K562 (cell line): ENCODE results near the gene CELSR2. TPM values are rescaled to one million over a fixed set of nuclear protein-coding genes. Genes with fewer than 3 reads are reported as not detected.

ENCODE experiments used
- ATF1 ChIP-seq, 2 experiments: fragments of 450-650 bp in 1 of 2; IDR thresholded peaks; 2 replicates each; pipeline ENCODE4 v1.6.1; 2016; ENCODE audit warnings: missing compliant biosample characterization in 1 of 2, missing genetic modification characterization in 1 of 2
- CXXC5 ChIP-seq: fragments of 250-450 bp; sonication (Bioruptor Pico); IDR thresholded peaks from 2 replicates; pipeline ENCODE4 v1.8.0; 2022; ENCODE audit warnings: inconsistent platforms, mild to moderate bottlenecking, moderate library complexity
- EP300 ChIP-seq: IDR thresholded peaks from 2 replicates; pipeline ENCODE4 v1.6.1; 2012; ENCODE audit warnings: low read length, improper control_type of control experiment
- ESRRA ChIP-seq: fragments of 450-650 bp; IDR thresholded peaks from 2 replicates; pipeline ENCODE4 v1.6.1; 2014; ENCODE audit warnings: low read depth, mild to moderate bottlenecking, moderate library complexity, borderline replicate concordance
- NELFE ChIP-seq: IDR thresholded peaks from 2 replicates; pipeline ENCODE4 v1.6.1; 2011; ENCODE audit warnings: mild to moderate bottlenecking; ENCODE audit not compliant: insufficient read depth, insufficient read length
- NR1H2 ChIP-seq: sonication (generic); formaldehyde crosslinking; IDR thresholded peaks from 2 replicates; pipeline ENCODE4 v1.4.0; 2020; ENCODE audit warnings: mild to moderate bottlenecking, missing genetic modification reagents
- PCBP1 ChIP-seq: fragments of 200-400 bp; formaldehyde crosslinking; IDR thresholded peaks from 2 replicates; pipeline ENCODE4 v1.6.1; 2018; ENCODE audit warnings: mild to moderate bottlenecking, low read depth, low read length; ENCODE audit not compliant: poor library complexity, severe bottlenecking
- POLR3A ChIP-seq: IDR thresholded peaks from 2 replicates; pipeline ENCODE4 v1.6.1; 2011; ENCODE audit warnings: borderline replicate concordance, mild to moderate bottlenecking, moderate library complexity; ENCODE audit not compliant: insufficient read length, insufficient read depth; ENCODE audit errors: extremely low read depth
- RBM15 ChIP-seq: fragments of 200-400 bp; formaldehyde crosslinking; IDR thresholded peaks from 2 replicates; pipeline ENCODE4 v1.6.1; 2018; ENCODE audit warnings: mild to moderate bottlenecking, low read length, moderate library complexity; ENCODE audit not compliant: insufficient read depth
- SP1 ChIP-seq: sonication (generic); formaldehyde crosslinking; IDR thresholded peaks from 2 replicates; pipeline ENCODE4 v1.8.1; 2022; ENCODE audit warnings: mild to moderate bottlenecking, missing genetic modification reagents
- TBL1XR1 ChIP-seq, 2 experiments: IDR thresholded peaks; 2 replicates each; pipeline ENCODE4 v1.6.1; 2012; ENCODE audit warnings: improper control_type of control experiment in 2 of 2, low read length in 2 of 2, mild to moderate bottlenecking in 1 of 2
- TCF3 ChIP-seq: sonication (generic); formaldehyde crosslinking; IDR thresholded peaks from 2 replicates; pipeline ENCODE4 v1.4.0; 2020; ENCODE audit warnings: mild to moderate bottlenecking, missing genetic modification reagents
- ZEB2 ChIP-seq: fragments of 450-650 bp; IDR thresholded peaks from 2 replicates; pipeline ENCODE4 v1.6.1; 2016
- ZNF165 ChIP-seq: fragments of 250-450 bp; sonication (Bioruptor Pico); IDR thresholded peaks from 2 replicates; pipeline ENCODE4 v1.4.0; 2020; ENCODE audit warnings: borderline replicate concordance
- ZNF766 ChIP-seq: fragments of 200-800 bp; sonication (Bioruptor generic); conservative IDR thresholded peaks from 2 replicates; pipeline ENCODE4 v1.6.1; 2016; ENCODE audit warnings: missing genetic modification characterization, missing compliant biosample characterization
- polyA plus RNA-seq, 8 experiments: library from polyadenylated mRNA; depleted of rRNA in 4 of 8; stranded (reverse) in 5 of 8; unstranded in 3 of 8; fragments of >200 nt; fragmentation: Nextera tagmentation in 2 of 8; fragmentation: Illumina TruSeq in 1 of 8; extraction: Ambion mirVana in 2 of 8; extraction: Trizol in 1 of 8; gene quantifications; 2 replicates each; pipeline versions ENCODE4 v1.2.1 to v1.2.3, GENCODE V29; 2011 to 2014; ENCODE audit warnings: inconsistent platforms in 1 of 8, missing spikeins in 1 of 8
- total RNA-seq, 7 experiments: library from RNA; depleted of rRNA in 6 of 7; stranded (reverse); fragments of >200 nt in 6 of 7; fragmentation: Illumina TruSeq in 2 of 7; extraction: Trizol in 2 of 7; gene quantifications; 2 replicates each; pipeline versions ENCODE4 v1.2.1 to v1.2.3, GENCODE V29; 2011 to 2021; ENCODE audit warnings: low replicate concordance in 1 of 7
- TF ChIP-seq, protein P1 (sequence below), 2 experiments: IDR thresholded peaks; 2 replicates each; pipeline ENCODE4 v1.6.1; 2011; ENCODE audit warnings: borderline replicate concordance in 1 of 2, control low read depth in 1 of 2, low read depth in 1 of 2, low read length in 1 of 2, mild to moderate bottlenecking in 1 of 2, mixed read lengths in 1 of 2, moderate library complexity in 1 of 2; ENCODE audit not compliant: insufficient read depth in 1 of 2, insufficient read length in 1 of 2, poor library complexity in 1 of 2, severe bottlenecking in 1 of 2; ENCODE audit errors: extremely low read depth in 1 of 2
- TF ChIP-seq, protein P2 (sequence below), 2 experiments: fragments of 250-450 bp in 1 of 2; fragments of 450-650 bp in 1 of 2; sonication (Bioruptor Pico) in 1 of 2; IDR thresholded peaks; 2 replicates each; pipeline versions ENCODE4 v1.6.1 to v1.8.0; 2016 to 2021; ENCODE audit warnings: mild to moderate bottlenecking in 2 of 2, moderate library complexity in 2 of 2, missing compliant biosample characterization in 1 of 2, missing genetic modification characterization in 1 of 2
- TF ChIP-seq, protein P3 (sequence below): sonication (generic); formaldehyde crosslinking; IDR thresholded peaks from 2 replicates; pipeline ENCODE4 v1.8.0; 2022; ENCODE audit warnings: mild to moderate bottlenecking, low read depth, missing genetic modification reagents
- TF ChIP-seq, protein P4 (sequence below): sonication (generic); formaldehyde crosslinking; IDR thresholded peaks from 2 replicates; pipeline ENCODE4 v1.8.0; 2023; ENCODE audit warnings: mild to moderate bottlenecking, missing genetic modification reagents

Gene CELSR2
- total and polyA plus RNA-seq, 9 of the 15 experiments (the other 6 are each of a cell fraction or from before 2014, with no cell fraction given), result 0.31 to 21.9 (median 4.2) TPM

DNA sequence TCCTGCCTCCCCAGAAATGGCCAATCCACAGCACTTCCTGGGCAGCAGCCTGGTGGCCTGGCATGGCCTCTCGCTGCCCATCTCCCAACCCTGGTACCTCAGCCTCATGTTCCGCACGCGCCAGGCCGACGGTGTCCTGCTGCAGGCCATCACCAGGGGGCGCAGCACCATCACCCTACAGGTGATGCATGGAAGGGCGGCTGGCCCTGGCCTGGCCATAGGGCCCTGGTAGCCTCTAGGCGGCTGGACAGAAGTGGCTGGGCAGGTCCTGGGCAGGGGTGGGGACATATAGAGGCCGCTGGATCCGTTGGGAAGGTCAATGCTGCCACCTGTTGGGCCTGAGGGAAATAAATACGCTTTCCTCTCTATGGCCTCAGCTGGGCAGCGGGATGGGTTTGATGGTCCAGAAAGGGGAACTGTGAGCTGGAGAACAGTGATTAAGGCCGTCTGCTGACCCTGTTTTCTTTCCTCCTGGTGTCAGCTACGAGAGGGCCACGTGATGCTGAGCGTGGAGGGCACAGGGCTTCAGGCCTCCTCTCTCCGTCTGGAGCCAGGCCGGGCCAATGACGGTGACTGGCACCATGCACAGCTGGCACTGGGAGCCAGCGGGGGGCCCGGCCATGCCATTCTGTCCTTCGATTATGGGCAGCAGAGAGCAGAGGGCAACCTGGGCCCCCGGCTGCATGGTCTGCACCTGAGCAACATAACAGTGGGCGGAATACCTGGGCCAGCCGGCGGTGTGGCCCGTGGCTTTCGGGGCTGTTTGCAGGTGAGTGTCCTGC, 14.4 kb downstream of the CELSR2 start (continued):
- TF ChIP-seq, protein P1, sequence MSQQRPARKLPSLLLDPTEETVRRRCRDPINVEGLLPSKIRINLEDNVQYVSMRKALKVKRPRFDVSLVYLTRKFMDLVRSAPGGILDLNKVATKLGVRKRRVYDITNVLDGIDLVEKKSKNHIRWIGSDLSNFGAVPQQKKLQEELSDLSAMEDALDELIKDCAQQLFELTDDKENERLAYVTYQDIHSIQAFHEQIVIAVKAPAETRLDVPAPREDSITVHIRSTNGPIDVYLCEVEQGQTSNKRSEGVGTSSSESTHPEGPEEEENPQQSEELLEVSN (IDR thresholded peaks at IDR 0.05; ENCODE audit: borderline replicate concordance in 1 of 2, extremely low read depth in 1 of 2, insufficient read depth in 1 of 2, insufficient read length in 1 of 2, low read depth in 1 of 2, low read length in 1 of 2, poor library complexity in 1 of 2, severe bottlenecking in 1 of 2), result peak; percentile 69 to 86
- peak; percentile 59; the same call in 1 of the 2 replicates for TF ChIP-seq ESRRA
- no peak for TF ChIP-seq ZNF766
- TF ChIP-seq, protein P2, sequence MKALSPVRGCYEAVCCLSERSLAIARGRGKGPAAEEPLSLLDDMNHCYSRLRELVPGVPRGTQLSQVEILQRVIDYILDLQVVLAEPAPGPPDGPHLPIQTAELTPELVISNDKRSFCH (CRISPR knock-in tag; IDR thresholded peaks at IDR 0.05), result no peak
- TF ChIP-seq, protein P2 (tag; IDR thresholded peaks at IDR 0.05), result peak; percentile 49; the same call in 1 of the 2 replicates
- TF ChIP-seq CXXC5 (CRISPR knock-in tag), result peak; percentile 35; the same call in 1 of the 2 replicates
- TF ChIP-seq SP1 (CRISPR knock-in tag), result peak; percentile 94
- no peak for TF ChIP-seq RBM15
- peak; percentile 29; the same call in 1 of the 2 replicates for TF ChIP-seq TCF3 (CRISPR knock-in tag)
- no peak for TF ChIP-seq ATF1 (CRISPR knock-in tag; IDR thresholded peaks at IDR 0.05)
- TF ChIP-seq ATF1 (tag; IDR thresholded peaks at IDR 0.05), result peak; percentile 54
- TF ChIP-seq, protein P3, sequence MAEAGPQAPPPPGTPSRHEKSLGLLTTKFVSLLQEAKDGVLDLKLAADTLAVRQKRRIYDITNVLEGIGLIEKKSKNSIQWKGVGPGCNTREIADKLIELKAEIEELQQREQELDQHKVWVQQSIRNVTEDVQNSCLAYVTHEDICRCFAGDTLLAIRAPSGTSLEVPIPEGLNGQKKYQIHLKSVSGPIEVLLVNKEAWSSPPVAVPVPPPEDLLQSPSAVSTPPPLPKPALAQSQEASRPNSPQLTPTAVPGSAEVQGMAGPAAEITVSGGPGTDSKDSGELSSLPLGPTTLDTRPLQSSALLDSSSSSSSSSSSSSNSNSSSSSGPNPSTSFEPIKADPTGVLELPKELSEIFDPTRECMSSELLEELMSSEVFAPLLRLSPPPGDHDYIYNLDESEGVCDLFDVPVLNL, result peak; percentile 88
- TF ChIP-seq TBL1XR1 (IDR thresholded peaks at IDR 0.05; ENCODE audit: low read length in 2 of 2), result peak; percentile 52 to 73; a peak in 3 of 4 replicates
- TF ChIP-seq POLR3A, result no peak
- TF ChIP-seq, protein P4, sequence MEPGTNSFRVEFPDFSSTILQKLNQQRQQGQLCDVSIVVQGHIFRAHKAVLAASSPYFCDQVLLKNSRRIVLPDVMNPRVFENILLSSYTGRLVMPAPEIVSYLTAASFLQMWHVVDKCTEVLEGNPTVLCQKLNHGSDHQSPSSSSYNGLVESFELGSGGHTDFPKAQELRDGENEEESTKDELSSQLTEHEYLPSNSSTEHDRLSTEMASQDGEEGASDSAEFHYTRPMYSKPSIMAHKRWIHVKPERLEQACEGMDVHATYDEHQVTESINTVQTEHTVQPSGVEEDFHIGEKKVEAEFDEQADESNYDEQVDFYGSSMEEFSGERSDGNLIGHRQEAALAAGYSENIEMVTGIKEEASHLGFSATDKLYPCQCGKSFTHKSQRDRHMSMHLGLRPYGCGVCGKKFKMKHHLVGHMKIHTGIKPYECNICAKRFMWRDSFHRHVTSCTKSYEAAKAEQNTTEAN (CRISPR knock-in tag), result peak; percentile 91; the same call in 1 of the 2 replicates
- TF ChIP-seq EP300, result peak; percentile 16; the same call in 1 of the 2 replicates
- TF ChIP-seq ZNF165, result no peak
- TF ChIP-seq ZEB2, result 0 out of 2 replicates have a peak, but pooled peaks have one; percentile 36
- peak; percentile 11 for TF ChIP-seq PCBP1
- no peak for TF ChIP-seq NELFE
- no peak for TF ChIP-seq NR1H2 (CRISPR knock-in tag)
